ENCODE measurements around the gene MANEAL.
"Not testable (repeated sequence)": the region's sequence is repeated elsewhere in the genome, so short reads cannot be mapped to it uniquely, and the experiment has no call there.

Gene MANEAL

GRCh38 chr1:37793773-37794371 lies at the start of gene MANEAL:
Gene MANEAL (plus strand): TSS chr1:37793847. CDS start chr1:37794183, 336 bp downstream.
- DNase-seq = peak; percentile 62 to 95

- no peak for DNase-seq
Observed at GRCh38 chr1:37746806-37747205, 46.8 kb upstream of the MANEAL start.

GRCh38 chr1:37748565-37748964 lies 45.1 kb upstream of the MANEAL start:
- no peak for DNase-seq

- peak in 1 of 2 experiments; percentile 72 for DNase-seq
Observed at GRCh38 chr1:37752213-37752582, 41.4 kb upstream of the MANEAL start.

GRCh38 chr1:37752583-37753471 lies 40.8 kb upstream of the MANEAL start:
- DNase-seq = peak; percentile 72 to 94

- no peak for DNase-seq
Observed at GRCh38 chr1:37753473-37754321, 40.0 kb upstream of the MANEAL start.

GRCh38 chr1:37755290-37755689 lies 38.4 kb upstream of the MANEAL start:
- no peak for DNase-seq

GRCh38 chr1:37755951-37756560 lies 37.6 kb upstream of the MANEAL start:
- no peak for DNase-seq

GRCh38 chr1:37759451-37759850 lies 34.2 kb upstream of the MANEAL start:
- no peak for DNase-seq

- DNase-seq = no peak
Observed at GRCh38 chr1:37761416-37762095, 32.1 kb upstream of the MANEAL start.

GRCh38 chr1:37762516-37762915 lies 31.1 kb upstream of the MANEAL start:
- DNase-seq = no peak

GRCh38 chr1:37763791-37764413 lies 29.7 kb upstream of the MANEAL start:
- DNase-seq = peak in 1 of 2 experiments; percentile 58

- peak; percentile 35 to 83 for DNase-seq
Observed at GRCh38 chr1:37764414-37764825, 29.2 kb upstream of the MANEAL start.

- DNase-seq = peak; percentile 92 to 99
Observed at GRCh38 chr1:37764888-37765441, 28.7 kb upstream of the MANEAL start, which contains the start of gene EPHA10. Gene EPHA10 (minus strand): TSS chr1:37765120. CDS start chr1:37765066, 54 bp downstream.

GRCh38 chr1:37765916-37766664 lies 27.6 kb upstream of the MANEAL start:
- peak; percentile 80 to 93 for DNase-seq

GRCh38 chr1:37767488-37767887 lies 26.2 kb upstream of the MANEAL start:
- DNase-seq = no peak

- DNase-seq = not testable (repeated sequence)
Observed at GRCh38 chr1:37771440-37771839, 22.2 kb upstream of the MANEAL start.

GRCh38 chr1:37776946-37777516 lies 16.6 kb upstream of the MANEAL start:
- DNase-seq = no peak

GRCh38 chr1:37778654-37779053 lies 15.0 kb upstream of the MANEAL start:
- DNase-seq = no peak

GRCh38 chr1:37782491-37782890 lies 11.2 kb upstream of the MANEAL start:
- no peak for DNase-seq
